Thyroid gland (tissue), 4 donors: ENCODE data around the gene UBE2E2. TPM values are rescaled to one million over a fixed set of nuclear protein-coding genes. Genes with fewer than 3 reads are reported as not detected.
A peak's percentile ranks its signal among the peaks of the same experiment; 100 is the strongest.

Experiments used
- DNase-seq, 2 donors: peaks; one replicate each; pipeline ENCODE4 v3.0.0-alpha.2; 2019
- H3K27ac ChIP-seq, 3 donors: fragments of 200-600 bp; sonication (generic); 1 replicate in 2 of 3; 2 replicates in 1 of 3; pipeline ENCODE4 v1.5.1; 2016 to 2019; ENCODE audit warnings: mild to moderate bottlenecking in 1 of 3, moderate library complexity in 1 of 3
- H3K27me3 ChIP-seq: fragments of 200-600 bp; sonication (generic); one replicate; pipeline ENCODE4 v1.5.1; 2019
- H3K36me3 ChIP-seq, 2 donors: fragments of 200-600 bp; sonication (generic); one replicate each; pipeline ENCODE4 v1.5.1; 2016 to 2019
- H3K4me1 ChIP-seq, 2 donors: fragments of 200-600 bp; sonication (generic); one replicate each; pipeline ENCODE4 v1.5.1; 2017 to 2019
- H3K4me3 ChIP-seq, 3 donors: fragments of 200-600 bp; sonication (generic); replicated peaks in 1 of 3; 1 replicate in 2 of 3; 2 replicates in 1 of 3; pipeline ENCODE4 v1.5.1; 2016; ENCODE audit warnings: mild to moderate bottlenecking in 1 of 3
- H3K9me3 ChIP-seq: fragments of 200-600 bp; sonication (generic); one replicate; pipeline ENCODE4 v1.5.1; 2017
- POLR2A ChIP-seq, 2 donors: fragments of 450-650 bp; IDR thresholded peaks; one replicate each; pipeline ENCODE4 v1.6.1; 2017; ENCODE audit warnings: antibody characterized with exemption in 2 of 2, mild to moderate bottlenecking in 2 of 2, moderate library complexity in 1 of 2
- WGBS, 2 donors: methylation state at CpG; one replicate each; pipeline ENCODE4 v1.1.5; 2017; 5-methylcytosine and 5-hydroxymethylcytosine counted together
- intact Hi-C: fragments of 100-400 bp; cut with DNase I; formaldehyde crosslinking; loops from one replicate; pipeline ENCODE4 v1.15.1; 2023
- total RNA-seq, 4 donors: library from RNA; depleted of rRNA; stranded (reverse); fragments of >200 nt; gene quantifications; one replicate each; pipeline ENCODE4 v1.2.3, GENCODE V29; 2016
- TF ChIP-seq, protein P1 (sequence below), 6 experiments: fragments of 200-600 bp in 3 of 6; fragments of 450-650 bp in 3 of 6; sonication (generic) in 3 of 6; IDR thresholded peaks; one replicate each; pipeline ENCODE4 v1.5.1; 2016 to 2019; ENCODE audit warnings: antibody characterized with exemption in 6 of 6, mild to moderate bottlenecking in 2 of 6, inconsistent platforms in 1 of 6, moderate library complexity in 1 of 6

The UBE2E2 gene
- total RNA-seq, 4 donors from 2014 or later = 28.5 to 46.0 (median 38.4) TPM

DNA sequence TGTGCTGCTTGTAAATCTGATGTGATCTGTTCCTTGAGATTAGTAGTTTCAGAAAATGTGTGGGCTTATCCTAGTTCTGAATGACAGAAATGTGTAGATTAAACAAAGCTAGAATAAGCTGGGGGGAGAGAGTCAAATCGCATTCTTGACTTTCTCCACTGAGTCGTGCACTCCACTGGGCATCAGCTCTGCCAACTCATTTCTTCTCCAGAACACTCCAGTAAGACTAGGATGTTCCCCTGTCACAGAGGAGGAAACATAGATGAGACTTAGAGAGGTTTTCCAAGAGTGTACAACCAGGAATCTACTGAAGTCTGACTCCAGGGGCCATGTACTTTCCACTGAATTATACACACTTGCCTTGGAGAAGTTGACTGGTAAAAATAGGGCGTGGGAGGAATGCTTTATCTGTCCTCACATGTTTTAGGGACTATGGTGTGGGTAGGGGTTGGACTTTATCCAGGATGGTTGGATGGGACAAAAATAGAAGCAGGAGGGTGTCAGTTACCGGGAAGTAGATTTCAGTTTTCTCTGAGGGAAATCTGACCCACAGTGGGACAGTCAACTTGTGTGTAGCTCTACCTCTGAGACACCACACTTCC lies 298.2 kb downstream of the UBE2E2 start:
- 84 to 94% methylated on average over 4 of the region's 4 CpGs for WGBS, 2 donors
- intact Hi-C loops = no loop called here
- no peaks in the 10 kb centered on the region for H3K9me3 ChIP-seq

DNA sequence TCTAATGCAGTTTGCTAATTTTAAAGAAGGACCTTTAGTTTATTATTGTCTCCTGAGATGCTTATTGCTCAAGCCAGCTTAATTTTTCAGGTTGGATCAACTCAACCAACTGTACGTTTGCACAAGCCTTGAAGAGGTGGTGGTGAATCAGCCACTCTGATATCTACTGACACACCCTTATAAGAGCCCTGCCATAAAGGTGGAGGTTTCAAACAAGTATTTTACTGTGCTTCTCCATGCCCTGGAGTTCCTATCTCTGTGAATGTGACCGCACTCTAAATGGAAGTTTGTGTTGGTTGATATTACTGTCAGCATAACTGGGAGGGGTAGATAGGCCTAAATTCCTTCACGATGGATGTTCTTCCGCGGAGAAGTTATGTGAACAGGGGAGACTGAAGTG lies 305.3 kb downstream of the UBE2E2 start:
- Histone ChIP-seq H3K4me3 (no peak overlapping the region), H3K9me3 (no peaks in the 10 kb centered on the region), H3K4me1 (no peaks in the 10 kb centered on the region), H3K27ac (no peak overlapping the region), H3K27me3 (no peaks in the 10 kb centered on the region), H3K36me3 (no peaks in the 10 kb centered on the region)
- no peak for TF ChIP-seq POLR2A (IDR thresholded peaks at IDR 0.05)
- TF ChIP-seq, protein P1, sequence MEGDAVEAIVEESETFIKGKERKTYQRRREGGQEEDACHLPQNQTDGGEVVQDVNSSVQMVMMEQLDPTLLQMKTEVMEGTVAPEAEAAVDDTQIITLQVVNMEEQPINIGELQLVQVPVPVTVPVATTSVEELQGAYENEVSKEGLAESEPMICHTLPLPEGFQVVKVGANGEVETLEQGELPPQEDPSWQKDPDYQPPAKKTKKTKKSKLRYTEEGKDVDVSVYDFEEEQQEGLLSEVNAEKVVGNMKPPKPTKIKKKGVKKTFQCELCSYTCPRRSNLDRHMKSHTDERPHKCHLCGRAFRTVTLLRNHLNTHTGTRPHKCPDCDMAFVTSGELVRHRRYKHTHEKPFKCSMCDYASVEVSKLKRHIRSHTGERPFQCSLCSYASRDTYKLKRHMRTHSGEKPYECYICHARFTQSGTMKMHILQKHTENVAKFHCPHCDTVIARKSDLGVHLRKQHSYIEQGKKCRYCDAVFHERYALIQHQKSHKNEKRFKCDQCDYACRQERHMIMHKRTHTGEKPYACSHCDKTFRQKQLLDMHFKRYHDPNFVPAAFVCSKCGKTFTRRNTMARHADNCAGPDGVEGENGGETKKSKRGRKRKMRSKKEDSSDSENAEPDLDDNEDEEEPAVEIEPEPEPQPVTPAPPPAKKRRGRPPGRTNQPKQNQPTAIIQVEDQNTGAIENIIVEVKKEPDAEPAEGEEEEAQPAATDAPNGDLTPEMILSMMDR (IDR thresholded peaks at IDR 0.05) = no peak
- DNase-seq = no peak
- WGBS, 2 donors = 94 to 97% methylated on average over 5 of the region's 5 CpGs
- intact Hi-C loops = no loop called here

More for the DNA sequence above, 298.2 kb downstream of the UBE2E2 start:
- no peaks in the 10 kb centered on the region for H3K36me3 ChIP-seq
- H3K27me3 ChIP-seq = no peaks in the 10 kb centered on the region
- H3K27ac ChIP-seq = no peak overlapping the region
- no peak for DNase-seq
- no peaks in the 10 kb centered on the region for H3K4me1 ChIP-seq
- H3K4me3 ChIP-seq = no peak overlapping the region
- TF ChIP-seq, protein P1 (IDR thresholded peaks at IDR 0.05) = no peak
- TF ChIP-seq POLR2A (IDR thresholded peaks at IDR 0.05) = no peak

DNA sequence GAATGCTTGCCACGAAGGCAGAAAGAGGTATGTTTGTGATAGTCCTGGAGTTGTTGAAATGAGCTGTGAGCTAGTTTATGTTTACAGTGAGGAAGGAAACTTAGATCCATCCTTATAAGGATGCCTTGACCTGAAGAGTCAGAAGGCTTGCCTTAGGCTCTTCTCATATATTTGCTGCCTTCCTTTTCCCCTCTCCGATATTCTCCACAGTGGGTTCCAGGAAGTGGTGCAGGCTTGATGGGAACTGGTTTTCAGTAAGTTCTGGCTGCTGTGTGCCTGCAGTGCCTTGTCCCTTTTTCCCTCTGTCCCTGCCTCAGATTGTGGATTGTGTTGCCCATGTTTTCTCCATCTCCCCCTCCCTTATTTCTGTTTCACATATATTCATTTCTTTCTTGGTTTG lies 315.3 kb downstream of the UBE2E2 start:
- WGBS, 2 donors = 51% methylated on average over 2 of the region's 2 CpGs
- Histone ChIP-seq H3K9me3 (no peaks in the 10 kb centered on the region), H3K4me3 (no peak overlapping the region), H3K4me1 (peaks cover 7 to 32% of the 10 kb centered on the region in 2 donors), H3K27me3 (no peaks in the 10 kb centered on the region), H3K36me3 (no peaks in the 10 kb centered on the region), H3K27ac (peak overlapping the region in 1 of 3 donors; percentile 15)
- intact Hi-C loops = no loop called here
- DNase-seq = no peak
- no peak for TF ChIP-seq POLR2A (IDR thresholded peaks at IDR 0.05)
- TF ChIP-seq, protein P1 (IDR thresholded peaks at IDR 0.05) = no peak

DNA sequence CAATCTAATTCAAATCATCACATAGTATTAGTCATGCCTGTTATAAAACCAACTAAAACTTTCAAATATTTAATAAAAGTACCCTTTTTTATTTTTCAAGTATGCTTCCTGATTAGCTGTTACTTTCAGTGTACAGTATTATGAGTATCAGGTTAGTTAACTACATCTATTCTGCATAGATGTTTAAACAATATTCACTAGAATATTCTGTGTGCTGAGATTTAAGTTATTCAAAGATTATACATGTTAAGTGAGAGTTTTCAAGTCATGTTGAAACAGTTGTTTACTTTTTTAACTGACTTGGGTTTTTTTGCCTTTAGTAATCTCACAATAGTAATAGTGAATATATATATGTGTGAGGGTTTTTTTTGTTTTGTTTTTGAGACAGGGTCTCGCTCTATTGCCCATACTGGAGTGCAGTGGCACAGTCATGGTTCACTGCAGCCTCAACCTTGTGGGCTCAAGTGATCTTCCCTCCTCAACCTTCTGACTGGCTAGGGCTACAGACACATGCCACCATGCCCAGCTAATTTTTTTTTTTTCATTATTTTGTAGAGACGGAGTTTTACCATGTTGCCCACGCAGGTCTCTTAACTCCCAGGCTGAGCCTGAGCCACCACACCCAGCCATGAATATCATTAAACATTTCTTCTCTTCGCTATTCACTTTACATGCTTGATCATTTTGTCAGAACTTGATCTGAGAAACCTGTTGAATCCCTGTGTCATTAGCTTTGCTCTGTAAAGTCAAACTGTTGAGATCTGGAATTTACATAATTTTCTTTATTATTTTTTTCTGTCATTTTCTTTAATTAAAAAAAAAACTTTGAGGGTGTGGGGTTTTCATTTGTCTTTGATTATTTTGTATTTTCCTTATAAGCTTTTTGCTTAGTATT lies 316.4 kb downstream of the UBE2E2 start:
- Histone ChIP-seq H3K36me3 (no peaks in the 10 kb centered on the region), H3K27me3 (no peaks in the 10 kb centered on the region), H3K4me3 (no peak overlapping the region), H3K4me1 (peaks cover 7 to 32% of the 10 kb centered on the region in 2 donors), H3K27ac (no peak overlapping the region), H3K9me3 (no peaks in the 10 kb centered on the region)
- DNase-seq = peak; percentile 53 to 60
- no peak for TF ChIP-seq POLR2A (IDR thresholded peaks at IDR 0.05)
- TF ChIP-seq, protein P1 (IDR thresholded peaks at IDR 0.05) = no peak
- WGBS, 2 donors = 50 to 52% methylated on average over 4 of the region's 4 CpGs
- intact Hi-C loops = no loop called here

DNA sequence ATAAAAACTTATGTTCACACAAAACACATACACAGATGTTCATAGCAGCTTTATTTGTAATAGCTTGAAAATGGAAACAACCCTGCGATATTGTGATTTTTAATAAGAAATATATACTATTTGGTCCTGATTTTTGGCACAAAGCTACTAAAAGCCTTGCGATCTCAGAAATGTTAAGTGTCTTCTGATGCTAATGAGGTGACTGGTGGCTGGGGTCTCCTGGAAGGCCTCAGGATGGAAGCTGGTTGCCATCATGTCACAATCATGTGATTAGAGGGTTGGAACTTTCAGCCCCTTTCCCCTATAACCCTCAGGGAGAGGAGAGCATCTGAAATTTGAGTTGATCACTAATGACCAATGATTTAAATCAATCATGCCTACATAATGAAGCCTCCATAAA lies 324.2 kb downstream of the UBE2E2 start:
- TF ChIP-seq, protein P1 (IDR thresholded peaks at IDR 0.05) = no peak
- no peak for TF ChIP-seq POLR2A (IDR thresholded peaks at IDR 0.05)
- Histone ChIP-seq H3K9me3 (no peaks in the 10 kb centered on the region), H3K4me3 (no peak overlapping the region), H3K27ac (no peak overlapping the region), H3K27me3 (no peaks in the 10 kb centered on the region), H3K36me3 (no peaks in the 10 kb centered on the region), H3K4me1 (no peaks in the 10 kb centered on the region)
- intact Hi-C loops = no loop called here
- no peak for DNase-seq
- 95% methylated on average over 2 of the region's 2 CpGs for WGBS, 2 donors
